ENCODE measurements around the gene EMD. TPM values are rescaled to one million over a fixed set of nuclear protein-coding genes. Genes with fewer than 3 reads are reported as not detected.

Gene EMD
- total RNA-seq, 1 experiment from 2014 or later: 107 TPM

DNA sequence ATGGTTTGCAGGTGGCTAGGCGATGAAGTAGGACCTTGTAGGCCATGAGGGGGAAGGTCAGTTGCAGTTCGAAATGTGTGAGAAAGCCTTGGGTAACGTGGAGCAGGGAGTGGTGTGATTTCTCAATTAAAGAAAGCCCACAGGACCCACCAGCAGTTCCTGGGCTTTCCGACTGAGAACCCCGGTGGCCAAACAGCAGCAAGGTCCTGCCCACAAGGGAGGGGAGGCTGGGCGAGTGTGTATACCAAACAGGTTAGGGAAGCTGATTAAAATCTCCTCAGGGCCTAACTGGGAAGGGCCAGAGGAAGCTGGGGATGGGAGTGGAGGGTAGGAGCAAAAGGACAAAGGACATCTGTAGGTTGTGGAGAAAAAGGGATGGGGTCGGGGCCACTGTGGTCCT is 51.8 kb downstream of the EMD start:
- DNase-seq (ENCODE audit: unreplicated experiment): no peak
- BruUV-seq (replicated peaks): no TSS peak
- ChIA-PET POLR2A (interaction anchor here (1.0 kb wide), 1 partner anchor 33 kb away, joined by 3 read pairs; the partner anchor contains the start of gene RPL10), CTCF (interaction anchor here (0.7 to 1.1 kb wide), 2 partner anchors 57 to 331 kb away, joined by 3 to 6 read pairs; no protein-coding TSS in a partner anchor)
- H3K27ac Mint-ChIP-seq (ENCODE audit: low read depth, unreplicated experiment): peak overlapping the region; percentile 61
- H3K27me3 Mint-ChIP-seq (ENCODE audit: insufficient read depth, unreplicated experiment): peaks cover 26% of the 10 kb centered on the region
- intact Hi-C loops (cut with micrococcal nuclease): no loop called here
- no peaks in the 10 kb centered on the region for H3K9me3 Mint-ChIP-seq (ENCODE audit: unreplicated experiment)
- no peak for TF ChIP-seq CTCF (IDR thresholded peaks at IDR 0.05; ENCODE audit: unreplicated experiment)
- no peaks in the 10 kb centered on the region for H3K4me1 Mint-ChIP-seq (ENCODE audit: insufficient read depth, unreplicated experiment)
- H3K36me3 Mint-ChIP-seq (ENCODE audit: insufficient read depth, unreplicated experiment): peaks cover 18% of the 10 kb centered on the region
- no peak overlapping the region for H3K4me3 Mint-ChIP-seq (ENCODE audit: unreplicated experiment)

Other genes with a start within 250 kb of the EMD start
- not detected in 2 replicates for gene OPN1LW, start 235.1 kb upstream of the EMD start, total RNA-seq (2022)
- not detected in 2 replicates for gene OPN1MW, start 196.7 kb upstream of the EMD start, total RNA-seq (2022)
- not detected in 2 replicates for gene OPN1MW2, start 159.5 kb upstream of the EMD start, total RNA-seq (2022)
- not detected in 2 replicates for gene OPN1MW3, start 121.7 kb upstream of the EMD start, total RNA-seq (2022)
- gene TEX28, start 84.2 kb upstream of the EMD start, total RNA-seq (2022): not detected in 2 replicates
- gene TKTL1, start 83.5 kb upstream of the EMD start, total RNA-seq (2022): not detected in 2 replicates
- 1,218 and 1,231 TPM in 2 replicates for gene FLNA, start 4.7 kb upstream of the EMD start, total RNA-seq (2022)
- 3,490 and 3,785 TPM in 2 replicates for gene RPL10, start 19.1 kb downstream of the EMD start, total RNA-seq (2022)
- 20.5 and 21.2 TPM in 2 replicates for gene DNASE1L1, start 30.0 kb downstream of the EMD start, total RNA-seq (2022)
- gene TAFAZZIN, start 32.2 kb downstream of the EMD start, total RNA-seq (2022): 48.0 and 59.1 TPM in 2 replicates
- 48.7 and 57.0 TPM in 2 replicates for gene ATP6AP1, start 49.4 kb downstream of the EMD start, total RNA-seq (2022)
- gene GDI1, start 57.9 kb downstream of the EMD start, total RNA-seq (2022): 89.9 and 121 TPM in 2 replicates
- gene FAM50A, start 64.8 kb downstream of the EMD start, total RNA-seq (2022): 62.1 and 88.7 TPM in 2 replicates
- gene PLXNA3, start 79.0 kb downstream of the EMD start, total RNA-seq (2022): 47.6 and 48.0 TPM in 2 replicates
- gene LAGE3, start 100.0 kb downstream of the EMD start, total RNA-seq (2022): 17.8 and 21.1 TPM in 2 replicates
- gene UBL4A, start 107.3 kb downstream of the EMD start, total RNA-seq (2022): 26.7 and 27.9 TPM in 2 replicates
- gene SLC10A3, start 111.3 kb downstream of the EMD start, total RNA-seq (2022): 17.9 and 21.2 TPM in 2 replicates
- gene FAM3A, start 136.9 kb downstream of the EMD start, total RNA-seq (2022): 40.9 and 45.3 TPM in 2 replicates
- 42.1 and 49.5 TPM in 2 replicates for gene G6PD, start 167.6 kb downstream of the EMD start, total RNA-seq (2022)
- 29.3 and 32.1 TPM in 2 replicates for gene IKBKG, start 168.3 kb downstream of the EMD start, total RNA-seq (2022)
- not detected in 2 replicates for gene CTAG1A, start 205.8 kb downstream of the EMD start, total RNA-seq (2022)
- gene CTAG1B, start 240.0 kb downstream of the EMD start, total RNA-seq (2022): not detected in 2 replicates

Data from MCF 10A (cell line).